ENCODE results near the gene C1orf232. TPM values are rescaled to one million over a fixed set of nuclear protein-coding genes. Genes with fewer than 3 reads are reported as not detected.

C1orf232 gene
- total RNA-seq (2022) (not detected in 2 replicates), Bru-seq, nascent RNA (not detected), BruChase-seq, experiment 1, labeled RNA remaining after a 6-hour chase (not detected), BruChase-seq, experiment 2, labeled RNA remaining after a 2-hour chase (not detected)
- long read RNA-seq, result 0 reads

DNA sequence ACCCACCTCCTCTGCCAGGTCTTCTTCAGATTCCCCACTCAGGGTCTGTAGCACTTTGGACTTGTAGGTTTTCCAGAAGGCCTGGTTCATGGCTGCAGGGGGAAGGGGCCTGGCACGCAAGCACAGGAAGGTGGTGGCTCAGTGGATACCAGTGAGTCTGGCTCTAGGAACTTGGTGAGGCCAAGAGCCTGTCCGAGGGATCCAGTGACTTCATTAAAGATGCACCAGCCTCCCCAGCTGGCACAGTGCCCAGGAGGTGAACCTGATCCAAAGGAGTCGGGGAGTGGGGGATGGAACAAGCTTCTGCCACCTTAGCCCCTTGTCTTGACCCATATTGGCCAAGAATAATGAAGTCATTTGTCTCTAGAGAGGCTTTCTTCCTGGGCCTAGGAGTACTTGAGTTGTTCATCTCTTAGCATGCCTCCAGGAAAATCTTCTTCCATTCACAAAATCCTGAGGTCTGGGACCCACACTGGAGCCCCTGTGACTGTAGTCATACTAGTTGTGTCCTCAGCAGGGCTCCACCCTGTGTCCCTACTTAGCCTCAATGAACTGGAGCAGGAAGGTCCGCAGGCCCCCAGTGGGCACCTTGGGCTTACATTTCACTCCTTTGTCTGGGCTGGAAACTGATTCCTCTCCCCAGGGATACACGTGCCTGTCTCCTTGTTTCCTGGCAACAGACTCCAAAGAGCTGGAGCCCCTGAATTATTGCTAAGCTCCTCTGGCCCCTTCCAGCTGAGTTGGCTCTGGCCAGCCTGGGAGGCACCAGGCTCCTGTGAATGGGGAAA lies at the start of gene C1orf232:
TSS of gene C1orf232 (minus strand) at position 554 of the 788 bp plus-strand sequence. CDS start at position 90, 464 bp downstream.
- Mint-ChIP-seq H3K27ac (ENCODE audit: low read depth, unreplicated experiment) (peak within 1 kb of the TSS; percentile 93), H3K4me3 (ENCODE audit: unreplicated experiment) (peak within 1 kb of the TSS; percentile 86), H3K36me3 (ENCODE audit: insufficient read depth, unreplicated experiment) (no peaks in the 10 kb centered on the region), H3K27me3 (ENCODE audit: insufficient read depth, unreplicated experiment) (no peaks in the 10 kb centered on the region), H3K9me3 (ENCODE audit: unreplicated experiment) (no peaks in the 10 kb centered on the region), H3K4me1 (ENCODE audit: insufficient read depth, unreplicated experiment) (no peaks in the 10 kb centered on the region)
- no peak for DNase-seq (ENCODE audit: unreplicated experiment)
- BruUV-seq (replicated peaks), result no TSS peak
- ChIA-PET POLR2A (no interaction called here), CTCF (interaction anchor here (0.6 to 2.8 kb wide), 12 partner anchors 11 to 1822 kb away, joined by 3 to 20 read pairs (median 4); partner anchors contain the start of gene CEP85)
- intact Hi-C loops (cut with micrococcal nuclease), result loop anchor here (1.0 to 5.0 kb wide), 3 partner anchors 66 to 224 kb away; partner anchors contain the start of gene CEP85
- TF ChIP-seq CTCF (IDR thresholded peaks at IDR 0.05; ENCODE audit: unreplicated experiment), result no peak

DNA sequence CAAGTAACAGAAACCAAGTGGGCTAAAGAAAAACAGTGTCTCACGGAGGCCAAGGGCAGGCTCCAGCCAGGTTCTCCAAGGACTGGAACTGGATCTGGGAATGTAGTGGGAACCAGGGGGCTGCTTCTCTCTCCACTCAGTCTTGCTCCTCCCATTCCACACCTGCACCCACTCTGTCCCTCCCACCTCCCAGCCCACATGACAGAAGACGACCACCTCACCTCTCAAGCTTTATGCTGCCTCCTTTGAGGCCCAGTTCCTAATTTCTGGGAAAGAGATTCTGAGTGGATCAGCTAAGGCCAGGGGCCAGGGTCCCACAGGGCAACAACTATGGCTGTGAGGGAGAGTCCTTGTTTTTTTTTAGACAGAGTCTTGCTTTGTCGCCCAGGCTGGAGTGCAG lies 46.5 kb upstream of the C1orf232 start:
- H3K9me3 Mint-ChIP-seq (ENCODE audit: unreplicated experiment), result no peaks in the 10 kb centered on the region
- no peaks in the 10 kb centered on the region for H3K36me3 Mint-ChIP-seq (ENCODE audit: insufficient read depth, unreplicated experiment)
- DNase-seq (ENCODE audit: unreplicated experiment), result no peak
- no peak overlapping the region for H3K4me3 Mint-ChIP-seq (ENCODE audit: unreplicated experiment)
- CTCF ChIA-PET, result interaction anchor here (0.6 to 0.7 kb wide), 2 partner anchors 111 to 254 kb away, joined by 3 read pairs; no protein-coding TSS in a partner anchor
- POLR2A ChIA-PET, result no interaction called here
- no peaks in the 10 kb centered on the region for H3K4me1 Mint-ChIP-seq (ENCODE audit: insufficient read depth, unreplicated experiment)
- H3K27me3 Mint-ChIP-seq (ENCODE audit: insufficient read depth, unreplicated experiment), result peaks cover 3% of the 10 kb centered on the region
- no peak for TF ChIP-seq CTCF (IDR thresholded peaks at IDR 0.05; ENCODE audit: unreplicated experiment)
- no TSS peak for BruUV-seq (replicated peaks)
- H3K27ac Mint-ChIP-seq (ENCODE audit: low read depth, unreplicated experiment), result no peak overlapping the region
- intact Hi-C loops (cut with micrococcal nuclease), result no loop called here

DNA sequence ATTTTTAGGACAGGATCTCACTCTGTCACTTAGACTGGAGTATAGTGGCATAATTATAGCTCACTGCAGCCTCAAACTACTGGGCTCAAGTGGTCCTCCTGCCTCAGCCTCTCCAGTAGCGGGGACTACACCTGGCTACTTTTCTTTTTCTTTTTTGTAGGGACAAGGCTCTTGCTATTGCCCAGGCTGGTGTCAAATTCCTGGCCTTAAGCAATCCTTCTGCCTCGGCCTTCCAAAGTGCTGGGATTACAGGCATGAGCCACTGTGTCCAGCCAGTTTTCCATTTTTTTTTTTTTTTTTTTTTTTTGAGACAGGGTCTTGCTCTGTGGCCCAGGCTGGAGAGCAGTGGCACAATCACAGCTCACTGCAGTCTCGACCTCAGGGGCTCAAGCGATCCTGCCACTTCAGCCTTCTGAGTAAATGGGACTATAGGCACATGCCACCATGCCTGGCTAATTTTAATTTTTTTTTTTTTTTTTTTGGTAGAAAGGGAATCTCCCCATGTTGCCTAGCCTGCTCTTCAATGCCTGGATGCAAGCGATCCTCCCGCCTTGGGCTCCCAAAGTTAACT lies 44.7 kb upstream of the C1orf232 start:
- POLR2A ChIA-PET, result no interaction called here
- no peaks in the 10 kb centered on the region for H3K9me3 Mint-ChIP-seq (ENCODE audit: unreplicated experiment)

More for the DNA sequence above, 44.7 kb upstream of the C1orf232 start:
- Mint-ChIP-seq H3K27ac (ENCODE audit: low read depth, unreplicated experiment) (no peak overlapping the region), H3K4me1 (ENCODE audit: insufficient read depth, unreplicated experiment) (no peaks in the 10 kb centered on the region), H3K27me3 (ENCODE audit: insufficient read depth, unreplicated experiment) (peaks cover 12% of the 10 kb centered on the region), H3K36me3 (ENCODE audit: insufficient read depth, unreplicated experiment) (no peaks in the 10 kb centered on the region), H3K4me3 (ENCODE audit: unreplicated experiment) (no peak overlapping the region)
- BruUV-seq (replicated peaks), result no TSS peak
- DNase-seq (ENCODE audit: unreplicated experiment), result no peak
- intact Hi-C loops (cut with micrococcal nuclease), result no loop called here
- no peak for TF ChIP-seq CTCF (IDR thresholded peaks at IDR 0.05; ENCODE audit: unreplicated experiment)
- CTCF ChIA-PET, result interaction anchor here (0.5 to 1.0 kb wide), 2 partner anchors 20 to 36 kb away, joined by 3 read pairs; partner anchors contain the start of gene CNKSR1
